PC-9 (cell line): ENCODE data around the gene MMP25.

Source experiments
- EZH2 ChIP-seq: fragments of 200-600 bp; sonication (generic); IDR thresholded peaks from 2 replicates; pipeline ENCODE4 v1.8.0; 2017; ENCODE audit warnings: antibody characterized with exemption, low read depth
- TF ChIP-seq, protein P1 (sequence below): fragments of 200-600 bp; sonication (generic); conservative IDR thresholded peaks from 2 replicates; pipeline ENCODE4 v1.6.1; 2017; ENCODE audit warnings: mixed run types, antibody characterized with exemption, mild to moderate bottlenecking, moderate library complexity

DNA sequence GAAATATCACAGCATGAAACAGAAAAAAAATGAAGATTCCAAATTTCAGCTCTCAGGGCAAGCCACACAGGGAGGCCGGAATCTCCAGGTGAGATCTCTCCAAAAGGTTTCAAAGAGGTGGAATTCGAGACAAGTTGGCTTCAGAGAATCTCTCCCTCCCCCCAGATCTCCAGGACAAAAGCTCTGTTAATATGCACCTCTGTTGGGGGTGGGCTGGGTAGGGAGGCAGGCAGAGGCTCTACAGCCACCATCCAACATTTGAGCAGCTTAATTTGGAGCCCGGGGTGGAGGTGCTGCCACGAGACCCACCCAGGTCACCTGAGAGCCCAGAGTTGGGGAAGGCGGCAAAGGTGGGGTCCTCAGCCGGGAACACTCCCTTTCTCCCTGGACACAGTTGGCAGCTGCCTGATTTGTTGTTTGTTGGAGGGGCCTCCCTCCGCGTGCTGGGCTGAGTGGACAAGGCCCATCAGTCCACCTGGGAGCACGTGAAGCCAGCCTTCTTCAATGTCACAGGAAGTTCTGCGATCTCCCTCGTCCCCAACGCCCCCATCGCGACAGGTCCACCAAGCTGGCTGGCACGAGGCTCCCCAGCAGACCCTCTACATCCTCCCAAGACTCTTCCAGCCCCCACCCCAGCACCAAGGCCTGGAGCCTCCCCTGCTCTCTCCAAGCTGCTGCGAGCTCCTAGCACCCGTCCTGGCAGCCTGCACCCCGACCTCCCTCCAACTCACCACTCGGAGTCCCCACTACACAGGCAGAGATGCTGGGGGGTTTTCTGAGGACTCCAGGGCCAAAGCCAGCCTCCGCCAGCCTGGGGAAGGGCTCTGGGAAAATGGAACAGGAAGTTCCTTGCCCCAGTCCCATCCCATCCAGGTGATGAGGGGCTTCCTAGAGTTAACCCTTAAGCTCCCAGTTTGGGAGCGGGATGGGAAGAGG is 52.4 kb downstream of the MMP25 start, which contains the start of gene ZSCAN10:
- TF ChIP-seq, protein P1, sequence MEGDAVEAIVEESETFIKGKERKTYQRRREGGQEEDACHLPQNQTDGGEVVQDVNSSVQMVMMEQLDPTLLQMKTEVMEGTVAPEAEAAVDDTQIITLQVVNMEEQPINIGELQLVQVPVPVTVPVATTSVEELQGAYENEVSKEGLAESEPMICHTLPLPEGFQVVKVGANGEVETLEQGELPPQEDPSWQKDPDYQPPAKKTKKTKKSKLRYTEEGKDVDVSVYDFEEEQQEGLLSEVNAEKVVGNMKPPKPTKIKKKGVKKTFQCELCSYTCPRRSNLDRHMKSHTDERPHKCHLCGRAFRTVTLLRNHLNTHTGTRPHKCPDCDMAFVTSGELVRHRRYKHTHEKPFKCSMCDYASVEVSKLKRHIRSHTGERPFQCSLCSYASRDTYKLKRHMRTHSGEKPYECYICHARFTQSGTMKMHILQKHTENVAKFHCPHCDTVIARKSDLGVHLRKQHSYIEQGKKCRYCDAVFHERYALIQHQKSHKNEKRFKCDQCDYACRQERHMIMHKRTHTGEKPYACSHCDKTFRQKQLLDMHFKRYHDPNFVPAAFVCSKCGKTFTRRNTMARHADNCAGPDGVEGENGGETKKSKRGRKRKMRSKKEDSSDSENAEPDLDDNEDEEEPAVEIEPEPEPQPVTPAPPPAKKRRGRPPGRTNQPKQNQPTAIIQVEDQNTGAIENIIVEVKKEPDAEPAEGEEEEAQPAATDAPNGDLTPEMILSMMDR: no peak
- TF ChIP-seq EZH2: no peak
